OCI-LY1 (cell line): Measurements from ENCODE around the gene MLPH.

Experiments used
- H2AFZ ChIP-seq: fragments of 200-600 bp; sonication (generic), shearing (Covaris generic); 2 replicates; pipeline ENCODE4 v1.6.0; 2014; ENCODE audit warnings: antibody characterized with exemption, mild to moderate bottlenecking, low read length
- H3F3A ChIP-seq: fragments of 200-600 bp; sonication (generic), shearing (Covaris generic); 2 replicates; pipeline ENCODE4 v1.6.0; 2014; ENCODE audit warnings: mild to moderate bottlenecking, antibody characterized with exemption, low read length, moderate library complexity; ENCODE audit not compliant: insufficient read depth
- H3K27ac ChIP-seq: fragments of 200-600 bp; sonication (generic); 2 replicates; pipeline ENCODE4 v1.5.1; 2014; ENCODE audit warnings: low read length, mixed run types, mild to moderate bottlenecking, low read depth; ENCODE audit not compliant: poor library complexity, severe bottlenecking
- H3K27me3 ChIP-seq: fragments of 200-600 bp; sonication (generic); 2 replicates; pipeline ENCODE4 v1.6.0; 2014; ENCODE audit warnings: antibody characterized with exemption, mild to moderate bottlenecking, low read length, moderate library complexity; ENCODE audit not compliant: insufficient read depth
- H3K36me3 ChIP-seq: fragments of 200-600 bp; sonication (generic); 2 replicates; pipeline ENCODE4 v1.6.1; 2014; ENCODE audit warnings: mild to moderate bottlenecking, antibody characterized with exemption, low read length, moderate library complexity, mixed read lengths; ENCODE audit not compliant: insufficient read depth
- H3K4me1 ChIP-seq: fragments of 200-600 bp; sonication (generic); 2 replicates; pipeline ENCODE4 v1.5.1; 2014; ENCODE audit warnings: mild to moderate bottlenecking, low read length, moderate library complexity; ENCODE audit not compliant: insufficient read depth, severe bottlenecking
- H3K4me2 ChIP-seq: fragments of 200-600 bp; sonication (generic), shearing (Covaris generic); 2 replicates; pipeline ENCODE4 v1.6.1; 2014; ENCODE audit warnings: low read length
- H3K4me3 ChIP-seq: fragments of 200-600 bp; sonication (generic); 2 replicates; pipeline ENCODE4 v1.5.1; 2014; ENCODE audit warnings: low read length, low read depth, mild to moderate bottlenecking, mixed read lengths; ENCODE audit not compliant: poor library complexity, severe bottlenecking
- H3K79me2 ChIP-seq: fragments of 200-600 bp; shearing (Covaris generic); 2 replicates; pipeline ENCODE4 v1.6.1; 2016; ENCODE audit warnings: mixed run types, low read length, mixed read lengths; ENCODE audit not compliant: insufficient read depth
- H3K9ac ChIP-seq: fragments of 200-600 bp; sonication (generic), shearing (Covaris generic); 2 replicates; pipeline ENCODE4 v1.6.1; 2014; ENCODE audit warnings: mild to moderate bottlenecking, low read length, mixed read lengths
- H3K9me2 ChIP-seq: fragments of 200-600 bp; sonication (generic), shearing (Covaris generic); 2 replicates; pipeline ENCODE4 v1.6.1; 2014; ENCODE audit warnings: low read depth, mild to moderate bottlenecking, low read length, mixed read lengths
- H3K9me3 ChIP-seq: fragments of 200-600 bp; shearing (Covaris generic); 2 replicates; pipeline ENCODE4 v1.6.1; 2014; ENCODE audit warnings: low read length, mixed read lengths
- H4K20me1 ChIP-seq: fragments of 200-600 bp; sonication (generic), shearing (Covaris generic); 2 replicates; pipeline ENCODE4 v1.6.0; 2016; ENCODE audit warnings: mild to moderate bottlenecking, low read length; ENCODE audit not compliant: insufficient read depth
- CTCF ChIP-seq: fragments of 200-600 bp; sonication (generic), shearing (Covaris generic); IDR thresholded peaks from 2 replicates; pipeline ENCODE4 v1.5.1; 2017; ENCODE audit warnings: mild to moderate bottlenecking, antibody characterized with exemption, low read length, moderate library complexity, mixed read lengths
- EZH2 ChIP-seq: fragments of 200-600 bp; sonication (generic), shearing (Covaris generic); IDR thresholded peaks from 2 replicates; pipeline ENCODE4 v1.8.0; 2017; ENCODE audit warnings: borderline replicate concordance, mixed run types, mild to moderate bottlenecking, antibody characterized with exemption, low read length, moderate library complexity, mixed read lengths

The MLPH gene

GRCh38 chr2:237480556-237480955 lies 6.5 kb upstream of the MLPH start:
- Histone ChIP-seq H3K4me1 (no peaks in the 10 kb centered on the region), H4K20me1 (no peaks in the 10 kb centered on the region), H3K9ac (no peak overlapping the region), H3K27ac (no peak overlapping the region), H3K9me2 (no peaks in the 10 kb centered on the region), H3K27me3 (peaks cover 8% of the 10 kb centered on the region; the same call in 1 of the 2 replicates), H3K79me2 (no peaks in the 10 kb centered on the region), H3K9me3 (no peaks in the 10 kb centered on the region), H3F3A (no peaks in the 10 kb centered on the region), H3K36me3 (no peaks in the 10 kb centered on the region), H3K4me2 (no peak overlapping the region), H3K4me3 (no peak overlapping the region), H2AFZ (no peak overlapping the region)
- TF ChIP-seq CTCF: no peak
- TF ChIP-seq EZH2: no peak

- no peak overlapping the region for H2AFZ ChIP-seq
- no peak overlapping the region for H3K4me2 ChIP-seq
- no peak for TF ChIP-seq CTCF
- no peak for TF ChIP-seq EZH2
- H4K20me1 ChIP-seq: no peaks in the 10 kb centered on the region
- no peak overlapping the region for H3K9ac ChIP-seq
- H3F3A ChIP-seq: no peaks in the 10 kb centered on the region
- H3K27ac ChIP-seq: no peak overlapping the region
- H3K36me3 ChIP-seq: no peaks in the 10 kb centered on the region
- H3K79me2 ChIP-seq: no peaks in the 10 kb centered on the region
- no peaks in the 10 kb centered on the region for H3K9me2 ChIP-seq
- no peaks in the 10 kb centered on the region for H3K4me1 ChIP-seq
- H3K4me3 ChIP-seq: no peak overlapping the region
- peaks cover 8% of the 10 kb centered on the region; the same call in 1 of the 2 replicates for H3K27me3 ChIP-seq
- no peaks in the 10 kb centered on the region for H3K9me3 ChIP-seq
Measured at GRCh38 chr2:237480988-237481525, 6.0 kb upstream of the MLPH start.

GRCh38 chr2:237482485-237482884 lies 4.6 kb upstream of the MLPH start:
- Histone ChIP-seq H3K27ac (no peak overlapping the region), H3K4me1 (no peaks in the 10 kb centered on the region), H3K4me3 (no peak overlapping the region), H3K36me3 (no peaks in the 10 kb centered on the region), H3K4me2 (no peak overlapping the region), H3K79me2 (no peaks in the 10 kb centered on the region), H3K9ac (no peak overlapping the region), H3K9me3 (no peaks in the 10 kb centered on the region), H3F3A (no peaks in the 10 kb centered on the region), H3K27me3 (peaks cover 8% of the 10 kb centered on the region; the same call in 1 of the 2 replicates), H3K9me2 (no peaks in the 10 kb centered on the region), H4K20me1 (no peaks in the 10 kb centered on the region), H2AFZ (no peak overlapping the region)
- no peak for TF ChIP-seq CTCF
- no peak for TF ChIP-seq EZH2
